NCI-H2107 (cell line): ENCODE data around the gene DENND4A.
"Not testable (repeated sequence)": the region's sequence is repeated elsewhere in the genome, so short reads cannot be mapped to it uniquely, and the experiment has no call there.

ENCODE experiments used
- DNase-seq: peaks from one replicate; lab custom pipeline; 2025; lab: John Stamatoyannopoulos, UW

DENND4A gene

DNA sequence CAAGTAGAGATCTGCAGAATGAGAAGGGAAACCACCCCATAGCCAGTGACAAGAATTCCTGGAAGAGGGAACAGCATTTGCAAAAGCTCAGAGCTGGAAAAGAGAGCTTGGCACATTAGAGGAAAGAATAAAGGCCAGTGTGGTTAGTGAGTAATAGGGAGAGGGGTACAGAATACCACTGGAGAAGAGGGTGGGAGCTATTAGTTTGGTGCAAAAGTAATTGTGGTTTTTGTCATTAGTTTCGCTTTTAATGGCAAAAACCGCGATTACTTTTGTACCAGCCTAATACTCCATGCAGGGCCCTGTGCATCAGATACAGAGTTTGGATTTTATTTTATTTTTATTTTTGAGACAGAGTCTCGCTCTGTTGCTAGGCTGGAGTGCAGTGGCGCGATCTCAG lies 160.6 kb downstream of the DENND4A start:
- DNase-seq = no peak

DNA sequence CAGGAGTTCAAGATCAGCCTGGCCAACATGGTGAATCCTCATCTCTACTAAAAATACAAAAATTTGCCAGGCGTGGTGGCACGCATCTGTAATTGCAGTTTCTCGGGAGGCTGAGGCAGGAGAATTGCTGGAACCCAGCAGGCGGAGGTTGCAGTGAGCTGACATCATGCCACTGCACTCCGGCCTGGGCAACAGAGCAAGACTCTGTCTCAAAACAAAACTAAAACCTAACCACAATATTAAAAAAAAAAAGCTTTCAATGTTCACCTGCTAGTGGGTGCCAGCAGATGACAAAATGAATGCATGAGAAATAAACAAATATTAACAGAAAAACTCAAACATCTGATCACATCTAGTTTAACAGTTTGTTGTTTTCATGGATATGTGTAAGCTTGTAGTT lies 161.3 kb downstream of the DENND4A start:
- no peak for DNase-seq

DNA sequence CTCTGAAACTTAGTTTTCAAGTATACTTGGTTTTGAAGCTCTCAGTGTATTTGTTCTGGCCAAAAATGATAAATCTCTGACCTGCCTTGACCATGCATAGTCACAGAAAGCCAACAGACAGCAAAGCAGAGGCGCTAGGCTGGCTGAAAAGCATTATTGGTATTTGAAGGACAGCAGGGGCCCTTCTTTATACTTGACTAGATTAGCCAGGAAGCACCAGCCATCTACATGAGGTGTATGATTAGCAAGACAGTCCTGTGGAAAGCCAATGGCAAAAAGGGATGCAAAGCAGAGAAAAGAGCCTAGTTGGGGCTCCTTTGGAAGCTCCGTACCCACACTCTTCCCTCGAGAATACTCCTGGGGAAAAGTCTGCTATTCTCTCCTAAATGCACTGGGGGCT lies 162.5 kb downstream of the DENND4A start:
- DNase-seq = no peak

DNA sequence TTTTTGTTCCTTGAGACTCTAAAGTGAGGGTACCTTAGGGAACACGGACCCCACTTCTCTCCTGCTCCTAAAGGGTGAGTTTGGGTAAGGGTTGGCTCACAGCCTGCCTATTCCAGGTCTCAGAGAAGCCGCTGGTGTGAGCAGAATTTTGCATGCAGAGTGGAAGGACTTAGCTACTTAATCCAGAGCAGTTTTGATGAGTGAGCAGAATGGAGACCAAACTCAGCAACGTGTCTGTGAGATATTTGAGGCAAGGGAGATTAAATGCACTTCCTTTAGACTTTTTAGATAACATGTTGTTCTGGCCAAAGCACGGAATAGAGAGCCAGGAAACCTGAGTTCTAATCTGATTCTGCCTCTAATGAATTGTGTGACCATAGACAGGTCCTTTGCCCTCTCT lies 165.2 kb downstream of the DENND4A start:
- DNase-seq = no peak

- no peak for DNase-seq
Measured at GRCh38 chr15:65623103-65623502, 169.0 kb downstream of the DENND4A start.

DNA sequence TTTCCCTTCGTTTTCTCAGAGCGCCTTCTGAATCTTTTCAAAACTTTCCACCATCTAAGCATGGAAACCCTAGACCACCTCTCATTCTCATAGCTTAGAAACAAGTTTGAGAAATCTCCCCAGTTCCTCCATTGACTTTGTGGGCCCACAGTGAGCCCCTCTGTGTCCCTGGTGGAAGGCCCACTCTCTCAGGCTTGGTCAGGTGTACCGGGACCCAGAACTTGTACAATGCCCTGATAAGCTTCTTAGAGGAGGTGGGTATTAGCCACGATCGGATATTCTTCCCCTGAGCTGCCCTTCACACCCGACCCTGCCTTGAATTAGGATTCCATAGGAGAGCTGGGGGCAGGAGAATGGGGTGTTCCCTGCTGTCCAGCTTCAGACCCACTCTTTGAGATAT lies 170.5 kb downstream of the DENND4A start, which contains the start of gene SLC24A1:
Gene SLC24A1, plus strand, starts transcription at position 301 of the 400 bp plus-strand sequence. CDS start 2,143 bp downstream, outside the sequence.
- no peak for DNase-seq

DNA sequence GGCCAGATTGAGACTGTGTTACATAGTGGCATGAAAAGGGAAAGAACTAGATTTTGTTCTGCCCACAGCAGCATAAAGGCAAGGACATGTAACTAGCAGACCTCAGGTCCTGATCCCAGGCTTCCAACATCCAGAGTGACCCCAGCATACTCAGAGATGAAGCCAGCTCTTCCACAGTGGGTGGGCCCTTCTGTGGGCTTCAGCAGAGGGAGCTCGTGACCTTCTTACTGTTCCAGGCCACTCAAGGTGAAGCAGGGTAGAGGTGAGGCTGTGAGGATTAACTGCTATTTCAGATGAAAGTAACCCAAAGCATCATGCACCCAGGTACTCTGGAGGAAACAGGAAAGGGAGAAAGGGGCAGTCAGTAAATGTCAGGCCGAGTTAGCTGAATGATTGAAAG lies 171.3 kb downstream of the DENND4A start:
- no peak for DNase-seq

DNA sequence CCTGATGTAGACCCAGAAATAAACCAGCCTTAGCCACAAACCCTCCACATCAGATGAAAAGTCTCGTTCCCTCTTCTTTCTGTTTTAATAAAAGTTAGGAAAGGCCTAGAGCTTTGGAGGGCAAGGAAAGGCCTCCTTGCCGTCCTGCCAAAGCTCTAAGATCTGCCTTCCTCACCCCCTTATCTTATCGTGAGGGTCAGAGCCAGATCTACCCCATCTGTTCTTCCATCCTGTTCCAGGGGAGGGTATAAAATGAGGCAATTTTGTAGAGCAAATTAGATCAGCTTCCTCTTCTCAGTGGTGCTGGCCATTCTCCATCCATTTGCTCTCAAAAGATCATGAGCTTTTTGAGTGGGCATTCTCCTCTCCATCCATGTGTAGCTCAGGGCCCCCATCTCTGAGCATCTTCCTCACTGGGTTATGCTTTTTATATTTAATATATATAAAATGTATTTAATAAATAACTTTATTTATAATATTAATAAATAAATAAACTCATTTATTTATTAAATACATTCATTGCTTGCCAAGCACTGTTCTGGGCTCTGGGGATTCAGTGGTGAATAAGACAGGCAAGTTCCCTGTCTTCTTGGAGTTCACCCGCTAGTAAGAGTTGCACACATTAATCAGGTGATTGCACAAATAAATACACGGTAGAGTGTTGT lies 172.3 kb downstream of the DENND4A start:
- no peak for DNase-seq

- DNase-seq = no peak
Measured at GRCh38 chr15:65618560-65619109, 173.5 kb downstream of the DENND4A start.

DNA sequence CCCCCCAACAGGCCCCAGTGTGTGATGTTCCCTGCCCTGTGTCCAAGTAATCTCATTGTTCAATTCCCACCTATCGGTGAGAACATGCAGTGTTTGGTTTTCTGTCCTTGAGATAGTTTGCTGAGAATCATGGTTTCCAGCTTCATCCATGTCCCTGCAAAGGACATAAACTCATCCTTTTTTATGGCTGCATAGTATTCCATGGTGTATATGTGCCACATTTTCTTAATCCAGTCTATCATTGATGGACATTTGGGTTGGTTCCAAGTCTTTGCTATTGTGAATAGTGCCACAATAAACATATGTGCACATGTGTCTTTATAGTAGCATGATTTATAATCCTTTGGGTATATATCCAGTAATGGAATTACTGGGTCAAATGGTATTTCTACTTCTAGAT lies 176.2 kb downstream of the DENND4A start:
- DNase-seq = not testable (repeated sequence)

GRCh38 chr15:65612949-65613744 lies 178.9 kb downstream of the DENND4A start:
- no peak for DNase-seq

GRCh38 chr15:65612616-65612946 lies 179.5 kb downstream of the DENND4A start:
- no peak for DNase-seq

DNA sequence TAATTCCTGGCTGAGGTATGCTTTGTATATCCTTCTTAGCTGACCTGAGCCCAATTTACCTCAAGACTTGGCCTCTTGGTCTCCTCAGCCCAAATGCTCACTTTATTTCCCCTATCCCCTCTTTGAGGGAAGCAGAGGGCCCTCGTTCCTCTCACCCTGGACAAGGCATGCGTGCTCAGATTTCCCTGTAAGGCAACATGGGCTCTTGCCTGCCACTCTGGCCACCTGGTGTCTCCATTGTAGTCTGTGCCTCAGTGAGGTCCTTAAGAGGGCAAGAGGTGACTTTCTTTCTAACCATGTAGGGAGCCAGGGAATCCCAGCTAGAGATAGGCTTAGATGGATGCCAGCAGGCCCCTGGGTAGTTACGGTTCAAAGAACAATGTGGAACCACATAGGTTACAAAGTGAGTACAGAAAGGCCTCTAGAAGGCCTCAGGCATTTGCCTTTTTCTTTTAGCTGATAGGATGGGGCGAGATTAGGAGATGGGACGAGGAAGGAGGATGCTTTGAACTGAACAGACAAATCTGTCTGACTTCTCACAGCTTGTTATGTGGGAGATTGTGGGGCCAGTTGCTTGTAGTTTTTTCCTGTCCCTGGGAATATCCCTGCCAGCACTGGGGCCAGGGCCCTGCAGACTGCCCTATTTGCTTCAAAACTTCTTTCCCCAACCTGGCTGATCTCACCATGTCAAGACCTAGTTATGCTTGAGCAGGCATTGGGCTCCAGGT lies 180.0 kb downstream of the DENND4A start:
- no peak for DNase-seq

DNA sequence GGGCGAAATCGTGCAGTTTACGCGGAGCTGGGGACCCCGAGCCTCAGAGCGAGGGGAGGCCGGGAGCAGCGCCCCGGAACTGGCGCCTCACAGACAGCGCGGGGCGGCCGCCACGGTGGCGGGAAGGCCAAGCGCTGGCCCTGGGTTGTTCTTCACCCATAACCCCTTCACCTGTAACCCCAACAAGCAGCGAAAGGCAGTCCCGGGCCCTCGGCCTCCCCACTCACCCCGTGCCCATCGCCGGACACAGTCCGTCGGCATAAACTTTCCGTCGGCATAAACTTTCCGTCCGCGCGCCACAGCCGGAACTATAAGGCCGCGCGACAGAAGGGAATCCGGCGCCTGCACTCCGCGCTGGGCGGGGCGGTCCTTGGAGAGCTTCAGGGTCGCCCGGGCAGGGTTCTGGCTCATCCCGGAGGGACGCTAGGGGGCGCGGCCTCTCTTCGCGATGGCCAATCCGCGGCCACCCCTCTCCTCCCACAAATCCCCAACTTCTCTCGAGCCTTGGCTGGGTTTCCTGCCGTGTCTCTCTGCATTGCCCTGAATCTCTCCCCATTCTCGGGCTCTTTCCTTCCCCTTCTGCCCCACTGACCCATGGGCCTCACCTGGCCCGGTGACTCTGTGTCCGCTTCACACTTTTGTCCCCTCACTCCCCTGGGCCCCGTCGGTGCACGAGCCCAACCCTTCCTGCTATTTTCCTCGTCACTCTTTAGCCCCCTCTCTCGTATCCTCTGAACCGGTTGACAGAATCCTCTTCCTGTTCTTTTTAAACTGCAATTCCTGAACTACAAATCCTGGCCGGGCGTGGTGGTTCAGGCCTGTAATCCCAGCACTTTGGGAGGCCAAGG lies 181.0 kb downstream of the DENND4A start, which contains the start of gene INTS14:
Gene INTS14, minus strand, starts transcription at position 261 of the 848 bp plus-strand sequence. CDS start 3,751 bp downstream, outside the sequence.
- peak; percentile 94 for DNase-seq
